HEK293 (cell line): ENCODE results near the gene CBX2.

Source experiments
- ATF2 ChIP-seq: fragments of 450-650 bp; formaldehyde crosslinking; IDR thresholded peaks from 2 replicates; pipeline ENCODE4 v1.5.1; 2016; ENCODE audit warnings: missing biosample characterization, missing genetic modification characterization, low read depth
- CTCF ChIP-seq: fragments of 450-650 bp; formaldehyde crosslinking; IDR thresholded peaks from 2 replicates; pipeline ENCODE4 v1.5.1; 2016; ENCODE audit warnings: missing biosample characterization, missing genetic modification characterization
- HOXA7 ChIP-seq: sonication (generic); formaldehyde crosslinking; IDR thresholded peaks from 2 replicates; pipeline ENCODE4 v1.8.1; 2022; ENCODE audit warnings: missing genetic modification reagents, borderline replicate concordance
- KLF10 ChIP-seq: fragments of 450-650 bp; IDR thresholded peaks from 2 replicates; pipeline ENCODE4 v1.5.1; 2018; ENCODE audit warnings: missing biosample characterization, mild to moderate bottlenecking, missing genetic modification characterization
- PBX3 ChIP-seq: sonication (generic); formaldehyde crosslinking; IDR thresholded peaks from 2 replicates; pipeline ENCODE4 v1.8.1; 2022; ENCODE audit warnings: mild to moderate bottlenecking, moderate library complexity, missing genetic modification reagents
- YY2 ChIP-seq: fragments of 450-650 bp; formaldehyde crosslinking; IDR thresholded peaks from 2 replicates; pipeline ENCODE4 v1.5.1; 2016; ENCODE audit warnings: missing biosample characterization, missing genetic modification characterization
- ZNF138 ChIP-seq: fragments of 450-650 bp; formaldehyde crosslinking; IDR thresholded peaks from 2 replicates; pipeline ENCODE4 v1.5.1; 2016; ENCODE audit warnings: missing biosample characterization, missing genetic modification characterization, borderline replicate concordance
- ZNF140 ChIP-seq: fragments of 450-650 bp; formaldehyde crosslinking; IDR thresholded peaks from 2 replicates; pipeline ENCODE4 v1.5.1; 2016; ENCODE audit warnings: missing biosample characterization, missing genetic modification characterization
- ZNF350 ChIP-seq: fragments of 450-650 bp; formaldehyde crosslinking; IDR thresholded peaks from 2 replicates; pipeline ENCODE4 v1.5.0; 2017; ENCODE audit warnings: missing biosample characterization, mild to moderate bottlenecking, missing genetic modification characterization
- ZNF660 ChIP-seq: fragments of 450-650 bp; IDR thresholded peaks from 2 replicates; pipeline ENCODE4 v1.5.1; 2018; ENCODE audit warnings: missing biosample characterization, mild to moderate bottlenecking, missing genetic modification characterization
- ZNF670 ChIP-seq: fragments of 450-650 bp; formaldehyde crosslinking; IDR thresholded peaks from 2 replicates; pipeline ENCODE4 v1.5.1; 2016; ENCODE audit warnings: missing biosample characterization, missing genetic modification characterization, low read depth
- TF ChIP-seq, protein P1 (sequence below): fragments of 450-650 bp; formaldehyde crosslinking; IDR thresholded peaks from 2 replicates; pipeline ENCODE4 v1.5.1; 2017; ENCODE audit warnings: missing biosample characterization, mild to moderate bottlenecking, missing genetic modification characterization, moderate library complexity

GRCh38 chr17:79741751-79742588 is 36.0 kb upstream of the CBX2 start:
- TF ChIP-seq ZNF660 (tag by site-specific recombination) (no peak; the same call in 1 of the 2 replicates), ZNF138 (tag by site-specific recombination) (no peak), ATF2 (no peak), HOXA7 (CRISPR knock-in tag) (no peak), KLF10 (tag by site-specific recombination) (no peak; the same call in 1 of the 2 replicates), YY2 (tag by site-specific recombination) (no peak), ZNF140 (tag by site-specific recombination) (no peak), ZNF670 (no peak), PBX3 (no peak), CTCF (tag by site-specific recombination) (peak; percentile 93), ZNF350 (tag by site-specific recombination) (no peak)
- TF ChIP-seq, protein P1, sequence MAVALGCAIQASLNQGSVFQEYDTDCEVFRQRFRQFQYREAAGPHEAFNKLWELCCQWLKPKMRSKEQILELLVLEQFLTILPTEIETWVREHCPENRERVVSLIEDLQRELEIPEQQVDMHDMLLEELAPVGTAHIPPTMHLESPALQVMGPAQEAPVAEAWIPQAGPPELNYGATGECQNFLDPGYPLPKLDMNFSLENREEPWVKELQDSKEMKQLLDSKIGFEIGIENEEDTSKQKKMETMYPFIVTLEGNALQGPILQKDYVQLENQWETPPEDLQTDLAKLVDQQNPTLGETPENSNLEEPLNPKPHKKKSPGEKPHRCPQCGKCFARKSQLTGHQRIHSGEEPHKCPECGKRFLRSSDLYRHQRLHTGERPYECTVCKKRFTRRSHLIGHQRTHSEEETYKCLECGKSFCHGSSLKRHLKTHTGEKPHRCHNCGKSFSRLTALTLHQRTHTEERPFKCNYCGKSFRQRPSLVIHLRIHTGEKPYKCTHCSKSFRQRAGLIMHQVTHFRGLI (tag by site-specific recombination), result no peak
